GM12801 (cell line): Measurements from ENCODE around the gene PDZD2.

Source experiments
- TF ChIP-seq, protein P1 (sequence below): IDR thresholded peaks from one replicate; pipeline ENCODE4 v1.5.1; 2011; ENCODE audit warnings: control low read depth; ENCODE audit not compliant: insufficient read length; ENCODE audit errors: extremely low read depth

The PDZD2 gene

DNA sequence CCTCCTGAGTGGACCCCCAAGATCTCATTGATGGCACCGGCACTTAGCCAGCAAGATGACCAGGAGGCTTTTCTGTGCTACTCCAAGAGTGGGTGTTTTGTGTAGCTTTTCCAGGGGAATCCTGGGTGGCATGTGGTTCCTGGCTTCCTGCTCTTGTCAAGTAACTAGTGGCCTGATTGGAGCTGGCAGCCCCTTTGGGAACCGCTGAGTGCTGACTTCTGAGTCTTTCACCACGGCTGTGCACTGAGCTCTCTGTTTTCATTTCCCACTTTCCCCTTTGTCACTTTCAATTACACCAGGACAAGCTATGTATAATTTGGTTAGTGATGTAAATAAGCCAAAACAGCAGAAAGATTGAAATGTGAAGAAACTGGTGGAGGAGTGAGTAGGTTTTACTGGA is 279.8 kb downstream of the PDZD2 start:
- TF ChIP-seq, protein P1, sequence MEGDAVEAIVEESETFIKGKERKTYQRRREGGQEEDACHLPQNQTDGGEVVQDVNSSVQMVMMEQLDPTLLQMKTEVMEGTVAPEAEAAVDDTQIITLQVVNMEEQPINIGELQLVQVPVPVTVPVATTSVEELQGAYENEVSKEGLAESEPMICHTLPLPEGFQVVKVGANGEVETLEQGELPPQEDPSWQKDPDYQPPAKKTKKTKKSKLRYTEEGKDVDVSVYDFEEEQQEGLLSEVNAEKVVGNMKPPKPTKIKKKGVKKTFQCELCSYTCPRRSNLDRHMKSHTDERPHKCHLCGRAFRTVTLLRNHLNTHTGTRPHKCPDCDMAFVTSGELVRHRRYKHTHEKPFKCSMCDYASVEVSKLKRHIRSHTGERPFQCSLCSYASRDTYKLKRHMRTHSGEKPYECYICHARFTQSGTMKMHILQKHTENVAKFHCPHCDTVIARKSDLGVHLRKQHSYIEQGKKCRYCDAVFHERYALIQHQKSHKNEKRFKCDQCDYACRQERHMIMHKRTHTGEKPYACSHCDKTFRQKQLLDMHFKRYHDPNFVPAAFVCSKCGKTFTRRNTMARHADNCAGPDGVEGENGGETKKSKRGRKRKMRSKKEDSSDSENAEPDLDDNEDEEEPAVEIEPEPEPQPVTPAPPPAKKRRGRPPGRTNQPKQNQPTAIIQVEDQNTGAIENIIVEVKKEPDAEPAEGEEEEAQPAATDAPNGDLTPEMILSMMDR = no peak

DNA sequence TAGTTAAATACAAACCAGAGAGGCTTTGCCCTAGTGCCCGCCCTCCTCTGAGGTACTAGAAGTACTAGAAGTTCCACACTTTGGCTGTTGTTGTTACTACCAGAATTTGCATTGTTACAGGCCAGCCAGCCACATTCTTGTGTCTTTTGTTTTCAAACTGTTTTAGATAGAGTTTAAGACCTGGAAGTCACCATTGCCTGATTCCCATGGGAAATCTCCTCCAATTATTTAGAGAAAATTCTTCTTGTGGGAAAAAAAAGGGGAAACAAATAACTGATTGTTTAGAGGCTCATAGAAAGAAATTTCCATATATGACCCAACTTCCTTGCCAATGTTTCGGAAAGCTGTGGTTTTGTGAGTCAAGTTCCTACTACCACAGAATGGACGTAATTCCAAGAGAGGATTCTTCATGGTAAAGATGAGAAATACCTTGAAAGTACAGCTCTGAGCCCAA is 282.9 kb downstream of the PDZD2 start:
- TF ChIP-seq, protein P1 = no peak

DNA sequence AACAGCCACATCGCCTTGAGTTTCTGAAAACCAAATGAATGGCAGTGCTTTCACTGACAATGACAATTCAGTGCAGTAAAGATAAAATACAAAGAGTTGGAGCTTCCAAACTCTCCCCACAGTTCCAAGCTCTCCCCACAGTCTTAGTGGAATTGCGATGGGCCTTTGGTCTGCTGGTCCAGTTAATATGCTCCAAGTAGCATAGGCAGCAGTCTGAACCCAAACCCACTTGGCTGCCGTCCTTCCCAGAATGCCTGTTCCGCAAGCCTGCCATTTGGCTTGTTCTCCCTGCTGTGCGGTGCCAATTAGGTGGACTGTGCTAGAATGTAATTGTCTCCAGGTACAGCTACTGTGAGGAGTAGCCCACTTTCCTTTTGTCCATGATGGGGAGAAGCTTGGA is 285.1 kb downstream of the PDZD2 start:
- TF ChIP-seq, protein P1 = no peak

DNA sequence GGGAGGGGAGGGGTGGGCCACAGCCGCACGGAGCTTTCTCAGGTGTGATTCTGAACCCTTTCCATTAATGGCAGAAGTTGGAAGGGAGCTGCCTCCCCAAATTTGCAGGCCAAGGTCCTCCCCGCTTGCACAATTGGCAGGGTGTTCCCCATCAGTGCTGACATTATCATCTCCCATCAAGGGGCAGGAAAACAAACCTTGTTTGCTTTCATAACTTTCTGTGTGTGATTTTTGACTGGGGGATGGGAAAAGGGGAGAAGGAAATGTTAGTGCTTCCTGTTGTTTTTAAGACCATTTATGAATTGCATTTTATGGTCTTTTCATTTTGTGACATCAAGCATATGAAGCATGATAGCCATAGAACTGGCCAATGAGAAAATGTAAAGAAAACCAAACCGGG is 292.9 kb downstream of the PDZD2 start:
- TF ChIP-seq, protein P1 = no peak

DNA sequence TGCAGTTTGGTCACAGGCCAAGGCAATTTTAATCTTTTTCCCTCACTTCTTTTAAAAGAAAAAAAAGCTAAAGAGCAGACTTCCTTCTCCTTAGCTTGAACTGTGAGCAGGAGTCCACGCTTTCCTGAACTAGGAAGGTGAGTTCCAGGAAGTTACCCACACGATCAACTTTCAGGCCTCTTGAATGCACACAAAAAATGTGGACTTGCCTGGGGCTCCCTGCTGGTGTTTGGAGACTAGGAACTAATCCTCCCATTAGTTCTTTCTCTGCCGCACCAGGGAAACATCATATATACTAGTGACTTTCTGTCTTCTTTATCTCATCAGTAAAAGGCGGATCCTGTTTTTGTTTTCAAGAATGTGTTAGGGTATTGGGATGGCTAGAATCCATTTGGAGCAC is 295.2 kb downstream of the PDZD2 start:
- TF ChIP-seq, protein P1 = no peak

DNA sequence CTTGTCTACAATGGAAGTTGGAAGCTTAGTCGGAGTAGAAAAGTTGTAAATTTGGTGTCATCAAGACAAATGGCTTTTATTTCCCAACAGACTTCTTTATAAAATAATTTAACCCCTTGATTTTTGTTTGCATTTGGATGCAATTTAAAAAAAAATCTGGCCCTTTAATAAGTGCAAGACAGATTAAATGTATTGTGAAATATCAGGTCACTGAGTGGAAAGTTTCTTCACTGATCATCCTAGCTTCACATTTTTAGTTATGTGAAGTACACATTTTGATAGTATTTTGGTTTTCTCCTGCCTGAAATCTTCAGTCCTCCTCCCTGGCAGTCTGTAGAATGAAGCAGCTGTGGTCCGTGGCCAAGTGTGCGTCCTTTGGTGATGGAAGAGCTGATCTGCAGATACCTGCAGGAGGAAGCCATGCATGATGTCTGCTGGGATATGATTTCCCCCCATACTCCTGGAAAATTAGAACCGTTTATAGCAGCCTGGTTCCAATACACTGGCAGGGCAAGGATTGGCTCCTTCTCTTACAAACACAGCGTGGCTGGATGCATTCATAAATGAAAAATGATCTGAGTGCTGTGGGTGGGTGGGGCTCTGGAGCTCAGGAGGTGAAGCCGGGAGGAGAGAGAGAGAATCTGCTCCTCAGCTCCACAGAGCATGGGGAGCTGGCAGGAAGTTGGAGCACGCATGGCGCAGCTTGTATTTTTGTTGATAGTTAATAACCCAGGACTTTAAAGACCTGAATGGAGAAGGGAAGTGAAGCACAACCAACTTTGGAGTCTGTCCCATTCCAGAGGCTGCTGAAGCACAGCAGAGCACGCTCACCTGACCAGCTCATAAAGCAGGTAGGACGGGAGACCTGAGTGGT is 296.8 kb downstream of the PDZD2 start:
- TF ChIP-seq, protein P1 = no peak

DNA sequence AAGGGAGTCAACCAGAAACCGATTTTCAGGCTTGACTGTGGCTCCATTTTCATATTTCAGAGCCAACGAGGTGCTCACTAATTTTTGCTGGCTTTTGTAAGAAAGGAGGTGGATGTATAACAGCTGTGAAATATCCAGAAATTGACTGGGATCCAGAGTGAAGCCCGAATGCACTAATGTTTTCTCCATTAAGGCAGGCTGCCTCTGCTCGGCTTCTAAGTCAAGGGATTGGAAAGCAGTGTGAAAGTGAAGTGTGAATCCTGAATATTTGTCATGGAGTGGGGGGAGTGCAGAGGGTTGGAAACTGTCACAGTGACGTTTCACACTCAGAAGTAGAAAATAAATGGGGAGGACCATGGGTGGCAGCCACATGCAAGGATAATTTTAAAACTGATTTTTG is 297.8 kb downstream of the PDZD2 start:
- TF ChIP-seq, protein P1 = no peak
